ENCODE data around the gene CEMIP2. TPM values are rescaled to one million over a fixed set of nuclear protein-coding genes. Genes with fewer than 3 reads are reported as not detected.
A peak's percentile ranks its signal among the peaks of the same experiment; 100 is the strongest.

The CEMIP2 gene
- total RNA-seq, 1 experiment from 2014 or later: 28.4 TPM

DNA sequence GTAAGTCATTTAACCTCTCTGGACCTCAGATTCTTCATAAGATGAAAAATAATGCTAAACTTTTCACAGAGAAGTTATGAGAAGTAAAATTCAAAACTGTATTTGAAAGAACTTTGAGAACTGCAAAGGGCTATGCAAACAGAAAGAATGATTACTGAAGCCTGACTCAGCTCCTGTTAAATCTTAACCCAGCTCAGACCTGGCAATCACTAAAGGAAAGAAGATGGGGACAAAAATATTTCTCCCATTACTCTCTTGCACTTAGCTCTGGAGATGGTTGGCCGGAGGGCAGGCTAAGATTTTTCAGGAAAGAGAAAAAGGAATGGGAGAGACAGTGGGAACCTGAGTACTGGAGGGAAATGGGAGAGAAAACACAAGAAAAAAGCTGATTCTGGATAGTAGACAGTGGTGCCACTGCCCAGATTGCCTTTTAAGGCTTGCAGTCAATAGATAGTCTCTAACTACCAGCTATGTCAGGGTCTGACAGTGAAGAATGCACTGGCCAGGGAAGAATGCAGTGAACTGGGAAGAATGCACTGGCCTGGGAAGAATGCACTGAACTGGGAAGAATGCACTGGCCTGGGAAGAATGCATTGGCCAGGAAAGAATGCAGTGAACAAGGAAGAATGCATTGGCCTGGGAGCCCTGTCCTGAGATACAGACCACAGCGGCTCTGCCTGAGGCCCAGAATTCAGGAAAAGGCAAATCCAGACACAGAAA, 25.2 kb upstream of the CEMIP2 start:
- ChIA-PET CTCF (no interaction called here), POLR2A (no interaction called here)
- H3K4me1 Mint-ChIP-seq (ENCODE audit: low read depth, unreplicated experiment): peaks cover 6% of the 10 kb centered on the region
- DNase-seq: peak; percentile 9 to 48
- Histone ChIP-seq H3K4me1 (0 out of 2 replicates have a peak, but pooled peaks cover 4% of the 10 kb centered on the region), H3K27me3 (replicated peaks; ENCODE audit: control insufficient read depth, insufficient read depth, low read length) (no peaks in the 10 kb centered on the region), H3K36me3 (ENCODE audit: control insufficient read depth, insufficient read depth, low read length) (no peaks in the 10 kb centered on the region), H3K9me3 (no peaks in the 10 kb centered on the region), H3K4me3 (ENCODE audit: low read depth, low read length) (no peak overlapping the region)
- BruUV-seq (replicated peaks): no TSS peak
- no peaks in the 10 kb centered on the region for H3K9me3 Mint-ChIP-seq (ENCODE audit: unreplicated experiment)
- no peaks in the 10 kb centered on the region for H3K27me3 Mint-ChIP-seq (ENCODE audit: insufficient read depth, unreplicated experiment)
- H3K4me3 Mint-ChIP-seq (ENCODE audit: unreplicated experiment): no peak overlapping the region
- intact Hi-C loops (cut with micrococcal nuclease; ENCODE audit: unreplicated experiment): no loop called here
- TF ChIP-seq, protein P1, sequence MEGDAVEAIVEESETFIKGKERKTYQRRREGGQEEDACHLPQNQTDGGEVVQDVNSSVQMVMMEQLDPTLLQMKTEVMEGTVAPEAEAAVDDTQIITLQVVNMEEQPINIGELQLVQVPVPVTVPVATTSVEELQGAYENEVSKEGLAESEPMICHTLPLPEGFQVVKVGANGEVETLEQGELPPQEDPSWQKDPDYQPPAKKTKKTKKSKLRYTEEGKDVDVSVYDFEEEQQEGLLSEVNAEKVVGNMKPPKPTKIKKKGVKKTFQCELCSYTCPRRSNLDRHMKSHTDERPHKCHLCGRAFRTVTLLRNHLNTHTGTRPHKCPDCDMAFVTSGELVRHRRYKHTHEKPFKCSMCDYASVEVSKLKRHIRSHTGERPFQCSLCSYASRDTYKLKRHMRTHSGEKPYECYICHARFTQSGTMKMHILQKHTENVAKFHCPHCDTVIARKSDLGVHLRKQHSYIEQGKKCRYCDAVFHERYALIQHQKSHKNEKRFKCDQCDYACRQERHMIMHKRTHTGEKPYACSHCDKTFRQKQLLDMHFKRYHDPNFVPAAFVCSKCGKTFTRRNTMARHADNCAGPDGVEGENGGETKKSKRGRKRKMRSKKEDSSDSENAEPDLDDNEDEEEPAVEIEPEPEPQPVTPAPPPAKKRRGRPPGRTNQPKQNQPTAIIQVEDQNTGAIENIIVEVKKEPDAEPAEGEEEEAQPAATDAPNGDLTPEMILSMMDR (IDR thresholded peaks at IDR 0.05; ENCODE audit: insufficient read depth in 1 of 2, low read depth in 1 of 2, low read length in 1 of 2, severe bottlenecking in 1 of 2, unreplicated experiment in 1 of 2): no peak
- H3K36me3 Mint-ChIP-seq (ENCODE audit: insufficient read depth, unreplicated experiment): no peaks in the 10 kb centered on the region
- H3K27ac Mint-ChIP-seq (ENCODE audit: unreplicated experiment): peak overlapping the region; percentile 70

DNA sequence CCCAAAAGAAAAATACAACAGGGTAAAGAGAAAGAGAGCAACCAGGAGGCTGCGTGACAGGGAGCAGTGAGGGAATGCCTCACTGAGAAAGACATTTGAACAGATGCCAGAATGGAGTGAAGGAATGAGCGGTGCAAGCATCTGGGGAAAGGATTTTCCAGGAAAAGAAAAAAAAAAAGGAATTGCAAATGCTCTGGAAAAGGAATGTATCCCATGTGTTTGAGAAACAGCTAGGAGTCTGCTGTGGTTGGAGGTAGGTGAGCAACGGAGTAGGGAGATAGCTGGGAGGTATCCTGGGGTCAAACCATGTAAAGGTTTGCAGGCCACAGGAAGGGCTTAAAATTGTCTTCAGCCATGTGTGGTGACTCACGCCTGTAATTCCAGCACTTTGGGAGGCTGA, 23.6 kb upstream of the CEMIP2 start:
- intact Hi-C loops (cut with micrococcal nuclease; ENCODE audit: unreplicated experiment): no loop called here

GRCh38 chr9:71790296-71790695, 22.0 kb upstream of the CEMIP2 start:
- H3K36me3 ChIP-seq (ENCODE audit: control insufficient read depth, insufficient read depth, low read length): no peaks in the 10 kb centered on the region
- POLR2A ChIA-PET: no interaction called here
- H3K4me3 Mint-ChIP-seq (ENCODE audit: unreplicated experiment): no peak overlapping the region
- no peaks in the 10 kb centered on the region for H3K9me3 ChIP-seq
- H3K4me1 ChIP-seq: 0 out of 2 replicates have a peak, but pooled peaks cover 4% of the 10 kb centered on the region
- H3K4me3 ChIP-seq (ENCODE audit: low read depth, low read length): no peak overlapping the region
- TF ChIP-seq, protein P1 (IDR thresholded peaks at IDR 0.05; ENCODE audit: insufficient read depth in 1 of 2, low read depth in 1 of 2, low read length in 1 of 2, severe bottlenecking in 1 of 2, unreplicated experiment in 1 of 2): no peak
- no peaks in the 10 kb centered on the region for H3K36me3 Mint-ChIP-seq (ENCODE audit: insufficient read depth, unreplicated experiment)
- H3K9me3 Mint-ChIP-seq (ENCODE audit: unreplicated experiment): no peaks in the 10 kb centered on the region
- H3K27me3 ChIP-seq (replicated peaks; ENCODE audit: control insufficient read depth, insufficient read depth, low read length): no peaks in the 10 kb centered on the region
- BruUV-seq (replicated peaks): no TSS peak
- DNase-seq: no peak
- CTCF ChIA-PET: no interaction called here
- intact Hi-C loops (cut with micrococcal nuclease; ENCODE audit: unreplicated experiment): no loop called here
- H3K27me3 Mint-ChIP-seq (ENCODE audit: insufficient read depth, unreplicated experiment): no peaks in the 10 kb centered on the region
- peaks cover 6% of the 10 kb centered on the region for H3K4me1 Mint-ChIP-seq (ENCODE audit: low read depth, unreplicated experiment)
- no peak overlapping the region for H3K27ac Mint-ChIP-seq (ENCODE audit: unreplicated experiment)

More for the DNA sequence above, 23.6 kb upstream of the CEMIP2 start:
- Histone ChIP-seq H3K9me3 (no peaks in the 10 kb centered on the region), H3K4me1 (0 out of 2 replicates have a peak, but pooled peaks cover 4% of the 10 kb centered on the region), H3K36me3 (ENCODE audit: control insufficient read depth, insufficient read depth, low read length) (no peaks in the 10 kb centered on the region), H3K4me3 (ENCODE audit: low read depth, low read length) (no peak overlapping the region), H3K27me3 (replicated peaks; ENCODE audit: control insufficient read depth, insufficient read depth, low read length) (no peaks in the 10 kb centered on the region)
- BruUV-seq (replicated peaks): no TSS peak
- H3K27ac Mint-ChIP-seq (ENCODE audit: unreplicated experiment): no peak overlapping the region
- no peaks in the 10 kb centered on the region for H3K27me3 Mint-ChIP-seq (ENCODE audit: insufficient read depth, unreplicated experiment)
- POLR2A ChIA-PET: no interaction called here
- no peak for DNase-seq
- CTCF ChIA-PET: no interaction called here
- no peaks in the 10 kb centered on the region for H3K9me3 Mint-ChIP-seq (ENCODE audit: unreplicated experiment)
- no peak overlapping the region for H3K4me3 Mint-ChIP-seq (ENCODE audit: unreplicated experiment)
- TF ChIP-seq, protein P1 (IDR thresholded peaks at IDR 0.05; ENCODE audit: insufficient read depth in 1 of 2, low read depth in 1 of 2, low read length in 1 of 2, severe bottlenecking in 1 of 2, unreplicated experiment in 1 of 2): no peak
- H3K4me1 Mint-ChIP-seq (ENCODE audit: low read depth, unreplicated experiment): peaks cover 6% of the 10 kb centered on the region
- no peaks in the 10 kb centered on the region for H3K36me3 Mint-ChIP-seq (ENCODE audit: insufficient read depth, unreplicated experiment)

All from Caco-2 (cell line).